OCI-LY1 (cell line): ENCODE measurements around the gene NEURL3.

ENCODE experiments used
- EZH2 ChIP-seq: fragments of 200-600 bp; sonication (generic), shearing (Covaris generic); IDR thresholded peaks from 2 replicates; pipeline ENCODE4 v1.8.0; 2017; ENCODE audit warnings: borderline replicate concordance, mixed run types, mild to moderate bottlenecking, antibody characterized with exemption, low read length, moderate library complexity, mixed read lengths
- TF ChIP-seq, protein P1 (sequence below): fragments of 200-600 bp; sonication (generic), shearing (Covaris generic); IDR thresholded peaks from 2 replicates; pipeline ENCODE4 v1.5.1; 2017; ENCODE audit warnings: mild to moderate bottlenecking, antibody characterized with exemption, low read length, moderate library complexity, mixed read lengths

GRCh38 chr2:96512341-96512740 is 7.2 kb upstream of the NEURL3 start:
- TF ChIP-seq, protein P1, sequence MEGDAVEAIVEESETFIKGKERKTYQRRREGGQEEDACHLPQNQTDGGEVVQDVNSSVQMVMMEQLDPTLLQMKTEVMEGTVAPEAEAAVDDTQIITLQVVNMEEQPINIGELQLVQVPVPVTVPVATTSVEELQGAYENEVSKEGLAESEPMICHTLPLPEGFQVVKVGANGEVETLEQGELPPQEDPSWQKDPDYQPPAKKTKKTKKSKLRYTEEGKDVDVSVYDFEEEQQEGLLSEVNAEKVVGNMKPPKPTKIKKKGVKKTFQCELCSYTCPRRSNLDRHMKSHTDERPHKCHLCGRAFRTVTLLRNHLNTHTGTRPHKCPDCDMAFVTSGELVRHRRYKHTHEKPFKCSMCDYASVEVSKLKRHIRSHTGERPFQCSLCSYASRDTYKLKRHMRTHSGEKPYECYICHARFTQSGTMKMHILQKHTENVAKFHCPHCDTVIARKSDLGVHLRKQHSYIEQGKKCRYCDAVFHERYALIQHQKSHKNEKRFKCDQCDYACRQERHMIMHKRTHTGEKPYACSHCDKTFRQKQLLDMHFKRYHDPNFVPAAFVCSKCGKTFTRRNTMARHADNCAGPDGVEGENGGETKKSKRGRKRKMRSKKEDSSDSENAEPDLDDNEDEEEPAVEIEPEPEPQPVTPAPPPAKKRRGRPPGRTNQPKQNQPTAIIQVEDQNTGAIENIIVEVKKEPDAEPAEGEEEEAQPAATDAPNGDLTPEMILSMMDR = no peak
- TF ChIP-seq EZH2 = no peak
